Heart left ventricle (tissue), 13 donors: ENCODE measurements around the gene CABLES2.

Experiments used
- CTCF ChIP-seq, 12 donors: fragments of 200-600 bp; sonication (generic) in 4 of 12; IDR thresholded peaks; one replicate each; pipeline versions ENCODE4 v1.5.0 to v1.8.0; 2018 to 2022; ENCODE audit warnings: antibody characterized with exemption in 12 of 12, mild to moderate bottlenecking in 5 of 12
- POLR2A ChIP-seq, 2 donors: fragments of 450-650 bp; IDR thresholded peaks; one replicate each; pipeline ENCODE4 v1.6.1; 2017; ENCODE audit warnings: antibody characterized with exemption in 2 of 2, mild to moderate bottlenecking in 2 of 2, moderate library complexity in 2 of 2
- donor health status: ischemic (EF 13 %, LVEDD 7.1; RV severe dilation, severe dysfunction).
- donor health status: DM: no; HTN: yes; CAD: no.
- donor health status: DM: no; HTN: no; CAD: no.
- donor health status: ischemic (EF 25% LVEDD 6.9; RV normal size, moderate dysfunction).
- donor health status: ischemic (EF 25% LVEDD 5.7; RV mildly dilated, moderate dysfunction).
- donor health status: ischemic (EF 35%, LVEDD 5.7; RV mildly dilated, moderate dysfunction).
- donor health status: nonischemic (EF 11% LVEDD 7.7; RV severe dilation, severe dysfunction).
- donor health status: DM: yes; HTN: yes; CAD: no.
- donor health status: PGD.
- donor health status: ischemic (EF 29% LVEDD 5.4; RV normal size, mild dysfunction).
- donor health status: nonischemic (EF 23%, LVEDD 6.1; RV moderate dilation, normal function).

GRCh38 chr20:62355516-62355877 lies 51.6 kb downstream of the CABLES2 start:
- TF ChIP-seq CTCF (IDR thresholded peaks at IDR 0.05) (no peak), POLR2A (IDR thresholded peaks at IDR 0.05) (no peak)
